GM12891 (cell line): ENCODE measurements around the gene LRP1.

Experiments
- PAX5 ChIP-seq: IDR thresholded peaks from 2 replicates; pipeline ENCODE4 v1.6.1; 2011; ENCODE audit warnings: low read length, moderate library complexity, mild to moderate bottlenecking; ENCODE audit not compliant: insufficient read depth, severe bottlenecking
- POLR2A ChIP-seq: IDR thresholded peaks from 2 replicates; pipeline ENCODE4 v1.6.1; 2011; ENCODE audit warnings: low read depth, low read length, control low read depth
- POLR2AphosphoS5 ChIP-seq: IDR thresholded peaks from 2 replicates; pipeline ENCODE4 v1.6.1; 2011; ENCODE audit warnings: low read depth, low read length, control low read depth
- POU2F2 ChIP-seq: IDR thresholded peaks from 2 replicates; pipeline ENCODE4 v1.6.1; 2011; ENCODE audit warnings: low read depth, mild to moderate bottlenecking, control low read depth, low read length, moderate library complexity
- SPI1 ChIP-seq: IDR thresholded peaks from 2 replicates; pipeline ENCODE4 v1.6.1; 2011; ENCODE audit warnings: low read depth, low read length, control low read depth
- TAF1 ChIP-seq: IDR thresholded peaks from 2 replicates; pipeline ENCODE4 v1.6.1; 2011; ENCODE audit warnings: low read depth, low read length, control low read depth

- no peak for TF ChIP-seq POLR2AphosphoS5
- no peak for TF ChIP-seq POLR2A
- TF ChIP-seq TAF1, result no peak
- TF ChIP-seq POU2F2, result no peak
- no peak for TF ChIP-seq SPI1
- TF ChIP-seq PAX5, result no peak
Measured at GRCh38 chr12:57192920-57193319, 64.6 kb downstream of the LRP1 start.
